LHCN-M2 (cell line): ENCODE data around the gene CHAF1A. TPM values are rescaled to one million over a fixed set of nuclear protein-coding genes. Genes with fewer than 3 reads are reported as not detected.

ENCODE experiments used
- DNase-seq: peaks from one replicate; pipeline ENCODE4 v3.0.0-alpha.2; 2012; ENCODE audit warnings: low read depth
- total RNA-seq: library from RNA; depleted of rRNA; stranded (reverse); fragments of >200 nt; gene quantifications from 2 replicates; pipeline ENCODE4 v1.2.3, GENCODE V29; 2014

Gene CHAF1A
- total RNA-seq, 1 experiment from 2014 or later, result 36.5 TPM

DNA sequence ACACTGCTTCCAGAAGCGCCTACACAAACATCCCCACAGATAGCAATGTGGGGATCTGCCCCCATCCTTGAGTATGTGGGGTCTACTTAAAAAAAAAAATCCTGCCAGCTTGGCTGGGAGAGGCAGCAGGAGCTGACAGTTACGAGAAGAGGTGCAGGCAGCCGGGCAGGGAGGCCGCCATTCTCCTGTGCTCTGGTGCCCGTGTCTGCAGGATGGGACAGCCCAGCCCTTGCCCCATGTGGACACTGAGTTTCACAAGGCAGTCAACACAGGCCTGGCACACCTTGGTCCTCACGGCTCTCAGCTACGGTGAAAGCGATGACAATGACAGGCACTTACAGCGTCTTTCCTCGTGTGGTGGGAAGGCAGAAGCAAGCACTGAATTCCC is 35.1 kb upstream of the CHAF1A start:
- DNase-seq, result no peak

DNA sequence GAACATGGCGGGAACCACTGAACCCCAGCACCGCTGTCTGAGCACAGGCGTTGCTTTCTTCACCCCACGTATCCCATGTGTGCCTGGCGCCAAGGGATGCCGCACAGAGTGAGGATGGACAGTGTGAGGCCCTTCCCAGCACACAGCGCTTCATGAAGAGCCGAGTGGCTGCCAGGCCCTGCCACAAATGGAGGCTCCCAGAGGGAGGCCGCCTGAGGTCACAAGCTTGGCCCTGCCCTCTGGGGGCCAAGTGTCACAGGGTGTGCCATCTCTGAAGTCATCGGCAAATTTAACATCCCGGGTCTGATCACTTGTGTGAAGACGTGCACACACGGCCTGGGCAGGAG is 34.7 kb upstream of the CHAF1A start:
- DNase-seq, result no peak

DNA sequence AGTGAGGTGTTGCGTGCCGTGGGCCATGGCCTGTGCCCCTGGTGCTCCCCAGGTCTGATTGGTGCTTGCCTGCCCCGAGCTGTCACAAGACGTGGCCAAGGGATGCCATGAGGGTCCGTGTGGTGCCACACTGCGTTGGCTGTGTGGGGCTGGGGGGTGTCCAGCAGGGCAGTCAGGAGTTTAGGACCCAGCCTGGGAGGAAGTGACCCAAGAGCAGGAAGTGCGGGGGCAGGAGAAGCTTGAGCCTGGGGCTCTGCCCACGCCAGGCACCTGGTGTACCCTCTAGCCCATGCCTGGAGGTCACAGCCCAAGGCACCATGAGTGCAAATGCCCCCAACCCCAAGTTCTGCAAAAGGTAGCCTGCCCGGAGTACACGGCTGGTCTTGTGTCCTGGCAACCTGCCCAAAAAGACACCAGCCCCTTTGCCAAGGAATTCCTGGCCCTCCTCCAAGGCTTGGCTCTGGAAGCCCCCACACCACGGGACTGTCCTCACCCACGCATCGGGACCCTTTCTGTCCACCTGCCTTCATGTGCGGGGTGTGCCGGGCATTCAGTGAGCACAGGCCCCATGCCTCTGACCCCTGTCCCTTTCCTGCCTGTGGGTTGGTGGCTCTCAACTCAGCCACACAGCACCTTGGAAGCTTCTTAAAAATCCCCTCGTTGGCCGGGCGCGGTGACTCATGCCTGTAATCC is 34.2 kb upstream of the CHAF1A start:
- no peak for DNase-seq

DNA sequence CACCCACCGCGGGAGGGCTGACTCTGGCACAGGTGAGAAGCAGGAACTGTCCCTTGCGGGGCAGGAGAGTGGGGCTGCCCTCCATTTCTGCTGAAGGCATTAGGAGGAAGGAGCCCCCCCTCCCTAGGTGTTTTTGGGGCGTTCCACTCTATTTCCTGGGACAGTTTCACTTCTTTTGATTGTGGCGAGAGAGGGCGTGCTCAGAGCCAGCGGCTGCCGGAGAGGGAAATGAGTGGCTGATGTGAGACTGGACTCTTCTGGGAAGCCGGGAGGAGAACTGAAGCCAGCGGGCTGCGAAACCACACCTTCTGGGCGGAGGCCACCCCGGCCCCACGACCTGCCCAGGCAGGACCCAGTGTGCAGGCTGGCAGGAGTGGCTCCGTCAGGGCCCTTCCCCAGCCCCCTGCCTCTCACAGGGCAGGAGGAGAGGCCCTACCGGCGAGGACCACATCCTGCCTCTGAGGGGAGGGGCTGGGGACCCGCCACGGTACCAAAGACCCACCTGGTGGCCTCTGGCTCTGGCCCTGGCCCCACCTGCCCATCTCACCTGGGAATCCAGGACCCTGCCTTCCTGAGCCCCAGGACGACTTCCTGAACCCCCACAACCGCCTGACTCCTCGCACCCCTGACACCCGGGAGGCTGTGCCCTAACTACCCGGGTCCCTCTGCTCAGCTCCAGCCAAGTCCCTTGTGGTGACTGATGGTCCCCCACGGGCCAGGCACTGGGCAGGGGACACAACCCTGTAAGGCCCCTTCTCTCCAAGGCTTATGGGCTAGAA is 33.1 kb upstream of the CHAF1A start:
- no peak for DNase-seq

DNA sequence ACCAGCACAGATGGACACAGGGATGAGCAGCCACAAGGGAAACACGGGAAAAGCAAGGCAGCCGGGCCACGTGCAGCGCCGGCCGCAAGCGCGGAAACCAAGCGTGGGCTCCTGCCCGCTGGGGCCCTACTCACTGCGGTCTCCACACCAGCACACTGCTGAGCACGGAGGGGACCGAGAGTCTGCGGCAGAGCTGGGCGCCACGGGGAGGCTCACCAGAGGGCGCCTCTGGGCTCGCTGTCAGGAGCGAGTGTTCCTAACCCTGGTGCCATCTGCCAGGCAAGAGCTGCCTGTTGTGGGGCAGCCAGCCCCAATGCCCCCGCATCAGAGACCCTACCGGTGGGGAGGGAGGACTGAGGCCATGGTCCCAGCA is 32.6 kb upstream of the CHAF1A start:
- no peak for DNase-seq

DNA sequence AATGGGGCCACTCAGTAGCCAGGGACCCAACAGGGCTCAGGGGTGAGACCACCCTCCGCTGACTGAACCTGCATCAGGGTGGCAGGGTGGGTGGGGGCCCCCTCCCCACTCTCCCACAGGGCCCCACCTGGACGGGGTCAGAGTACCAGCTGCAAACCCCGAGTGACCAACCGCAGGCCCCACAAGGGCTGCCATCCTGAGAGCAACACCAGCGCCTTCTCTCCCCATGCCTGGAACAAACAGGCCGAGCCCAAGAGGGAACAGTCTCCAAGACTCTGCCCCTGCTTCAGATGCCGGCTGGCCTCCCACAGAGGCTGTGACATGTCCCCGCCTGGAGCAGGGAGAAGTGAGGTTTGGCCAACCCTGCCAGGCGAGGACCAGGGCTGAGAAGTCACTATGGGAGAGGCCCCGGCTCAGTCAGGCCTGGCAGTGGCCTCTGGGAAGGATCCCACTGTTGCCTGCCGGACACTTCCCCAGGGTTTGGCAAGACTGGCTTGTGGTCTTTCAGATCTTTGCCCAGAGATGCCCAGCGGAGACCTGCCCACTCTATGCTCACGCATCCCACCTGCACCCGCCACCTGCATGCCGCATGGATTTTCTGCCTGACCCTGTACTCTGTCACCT is 31.9 kb upstream of the CHAF1A start:
- no peak for DNase-seq

DNA sequence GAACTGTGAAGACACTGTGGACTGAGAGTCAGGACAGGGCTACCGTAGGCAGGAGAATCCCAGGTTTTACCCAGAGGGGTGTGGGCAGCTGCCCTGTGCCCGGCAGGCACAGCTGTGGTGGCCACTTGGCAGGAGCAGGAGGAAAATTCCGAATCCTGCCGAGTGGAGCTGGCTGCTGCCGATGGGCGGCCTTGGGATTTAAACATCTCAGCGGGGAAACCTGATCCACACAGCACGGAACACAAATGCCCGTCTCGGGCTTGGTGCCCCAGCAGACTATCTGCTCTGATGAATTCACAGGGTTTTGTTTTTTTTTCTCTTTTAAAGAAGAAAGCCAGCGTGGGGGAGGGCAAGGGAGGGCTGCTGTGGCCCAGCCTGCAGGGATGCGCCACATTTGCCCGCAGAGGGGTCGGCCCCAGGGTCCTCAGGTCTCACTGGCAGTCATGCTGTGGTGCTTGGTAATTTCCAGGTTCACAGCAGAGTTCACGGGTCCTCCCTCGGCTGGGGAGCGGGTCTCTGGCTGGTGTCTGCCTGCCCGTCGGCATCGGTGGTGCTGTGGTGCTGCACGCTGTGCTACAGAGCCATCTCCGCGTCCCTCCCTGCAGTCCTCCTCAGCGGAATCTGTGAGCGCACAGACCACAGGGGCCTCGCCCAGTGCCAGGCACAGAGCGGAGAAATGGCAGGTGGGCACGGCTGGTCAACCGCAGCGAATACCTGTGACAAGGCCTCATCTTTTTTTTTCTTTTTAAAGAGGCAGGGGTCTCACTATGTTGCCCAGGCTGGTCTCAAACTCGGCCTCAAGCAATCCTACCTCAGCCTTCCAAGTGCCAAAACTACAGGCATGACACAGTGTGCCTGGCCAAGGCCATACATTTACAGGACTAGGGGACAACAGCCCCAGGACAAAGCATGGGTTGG is 30.9 kb upstream of the CHAF1A start:
- DNase-seq, result peak; percentile 90

DNA sequence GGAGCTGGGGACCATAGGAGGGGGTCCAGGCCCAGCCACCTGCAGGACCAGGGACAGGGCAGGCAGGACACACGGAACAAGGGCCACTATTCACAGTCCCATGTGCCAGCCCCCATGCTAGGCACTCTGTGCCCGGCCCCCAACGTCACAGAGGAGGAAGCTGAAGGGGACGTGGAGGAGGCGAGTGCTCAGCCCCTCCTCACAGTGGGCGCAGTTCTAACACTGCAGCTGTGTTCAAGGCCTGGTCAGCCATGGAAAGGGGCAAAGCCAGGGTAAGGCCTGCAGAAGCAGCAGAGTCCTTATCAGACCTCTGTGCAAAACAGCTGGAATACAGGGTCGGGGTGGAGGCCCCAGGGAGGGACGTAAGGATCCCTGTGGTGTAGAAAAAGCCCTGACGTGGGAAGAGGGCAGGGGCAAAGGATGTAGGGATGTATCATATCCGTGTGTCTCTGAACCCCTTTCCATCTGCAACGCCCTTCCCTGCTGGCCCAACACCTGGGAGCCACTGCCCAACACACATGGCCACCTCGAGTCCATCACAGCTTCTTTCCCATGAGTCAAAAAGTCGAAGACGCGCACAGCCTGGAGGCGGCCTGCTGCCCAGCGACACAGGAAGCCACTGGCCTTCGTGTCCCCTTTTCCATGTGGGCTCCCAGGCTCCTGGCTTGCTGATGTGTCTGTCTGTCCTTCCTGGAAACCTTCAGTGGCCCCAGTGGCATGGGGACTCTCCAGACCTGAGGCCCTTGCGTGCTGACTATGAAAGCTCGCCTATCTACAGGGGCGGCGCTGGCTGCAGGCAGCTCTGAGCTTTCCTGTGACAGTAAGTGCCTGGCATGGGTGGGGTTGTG is 30.1 kb upstream of the CHAF1A start:
- DNase-seq, result no peak

DNA sequence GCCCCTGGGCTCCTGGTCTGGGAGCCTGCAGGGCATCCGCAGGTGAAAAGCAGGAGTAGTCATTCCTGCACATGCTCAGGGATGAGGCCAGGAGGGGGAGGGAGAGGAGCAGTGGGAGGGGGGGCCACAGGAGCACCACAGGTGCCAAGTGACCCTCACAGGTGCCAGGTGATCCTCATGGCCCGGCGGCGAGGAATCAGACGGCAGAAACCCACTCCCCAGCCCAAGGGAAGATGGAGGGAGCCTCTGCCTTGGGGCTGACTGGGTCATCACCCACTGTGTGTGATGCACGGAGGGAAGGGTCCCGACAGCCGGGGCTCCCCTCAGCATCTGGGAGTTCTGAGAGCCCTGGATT is 29.4 kb upstream of the CHAF1A start:
- DNase-seq, result no peak

DNA sequence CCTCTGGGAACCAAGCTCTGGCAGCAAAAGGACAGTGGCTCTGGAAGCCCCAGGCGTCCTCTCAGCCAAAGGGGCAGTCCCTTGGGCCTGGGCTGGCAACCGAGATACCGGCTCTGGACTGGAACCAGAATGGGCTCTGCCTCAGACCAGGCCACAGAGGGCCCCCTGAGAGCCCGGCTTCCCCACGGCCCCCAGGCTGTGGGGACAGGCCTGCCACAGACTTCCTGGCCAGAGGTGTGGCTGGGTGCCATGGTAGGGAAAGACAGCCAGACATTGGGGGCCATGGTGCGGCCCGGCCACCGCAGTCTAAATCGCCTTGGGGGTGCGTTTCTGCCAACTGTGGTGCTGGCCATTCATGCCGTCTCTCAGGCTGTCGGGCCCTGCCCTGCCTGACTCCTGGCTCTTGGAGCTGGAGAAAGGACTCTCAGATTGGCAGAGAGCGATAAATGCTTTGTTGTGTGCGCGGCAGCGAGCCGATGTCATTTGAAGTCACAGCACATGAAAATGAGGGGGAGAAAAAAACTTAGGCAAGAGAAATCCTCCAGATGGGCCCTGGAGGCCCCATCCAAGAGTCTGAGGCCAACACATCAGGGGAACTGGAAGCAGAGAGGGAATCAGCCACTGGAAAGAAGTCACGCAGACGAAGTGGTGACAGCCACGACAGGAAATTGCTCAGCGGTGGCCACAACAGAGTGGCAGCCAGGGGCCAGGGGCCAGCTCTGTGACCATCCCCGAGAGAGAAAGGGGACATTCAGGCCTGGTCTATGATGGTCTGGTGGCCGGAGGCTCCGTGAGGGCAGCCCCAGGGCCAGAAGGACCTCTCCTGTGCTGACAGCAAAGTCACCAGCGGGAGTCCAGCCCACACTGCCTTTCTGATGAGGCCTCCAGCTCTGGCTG is 28.6 kb upstream of the CHAF1A start:
- DNase-seq, result no peak

DNA sequence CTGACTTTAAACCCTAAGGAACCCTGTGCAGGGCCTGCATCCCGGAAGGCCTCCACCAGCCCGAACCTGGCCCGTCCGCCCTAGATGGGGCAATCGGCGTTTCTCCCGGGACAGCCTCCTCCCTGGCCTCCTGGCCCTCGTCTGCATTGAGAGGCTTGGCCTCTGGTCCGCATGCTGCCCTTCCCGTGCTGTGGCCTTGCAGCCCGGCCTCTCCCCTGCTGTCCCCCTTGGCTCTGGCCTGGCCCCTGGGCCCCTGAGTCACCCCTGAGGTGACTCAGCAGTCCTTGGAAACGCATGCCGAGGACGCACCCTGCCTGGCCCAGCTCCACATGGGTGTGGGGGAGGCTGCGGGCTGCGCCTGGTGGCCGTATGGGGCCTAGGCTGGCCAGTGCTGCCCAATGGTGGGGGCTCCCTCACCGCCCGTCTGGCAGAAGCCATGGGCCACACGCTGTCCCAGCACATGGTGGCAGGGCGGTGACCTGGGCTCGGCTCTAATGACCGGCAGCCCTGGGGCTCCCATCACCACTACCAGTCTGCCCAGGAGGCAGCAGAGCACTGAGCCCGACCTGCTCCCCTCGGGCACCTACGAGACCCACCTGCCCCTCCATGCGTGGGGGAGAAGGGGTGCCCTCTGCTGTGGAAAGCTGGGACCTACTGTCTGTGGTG is 27.8 kb upstream of the CHAF1A start:
- DNase-seq, result peak; percentile 95

DNA sequence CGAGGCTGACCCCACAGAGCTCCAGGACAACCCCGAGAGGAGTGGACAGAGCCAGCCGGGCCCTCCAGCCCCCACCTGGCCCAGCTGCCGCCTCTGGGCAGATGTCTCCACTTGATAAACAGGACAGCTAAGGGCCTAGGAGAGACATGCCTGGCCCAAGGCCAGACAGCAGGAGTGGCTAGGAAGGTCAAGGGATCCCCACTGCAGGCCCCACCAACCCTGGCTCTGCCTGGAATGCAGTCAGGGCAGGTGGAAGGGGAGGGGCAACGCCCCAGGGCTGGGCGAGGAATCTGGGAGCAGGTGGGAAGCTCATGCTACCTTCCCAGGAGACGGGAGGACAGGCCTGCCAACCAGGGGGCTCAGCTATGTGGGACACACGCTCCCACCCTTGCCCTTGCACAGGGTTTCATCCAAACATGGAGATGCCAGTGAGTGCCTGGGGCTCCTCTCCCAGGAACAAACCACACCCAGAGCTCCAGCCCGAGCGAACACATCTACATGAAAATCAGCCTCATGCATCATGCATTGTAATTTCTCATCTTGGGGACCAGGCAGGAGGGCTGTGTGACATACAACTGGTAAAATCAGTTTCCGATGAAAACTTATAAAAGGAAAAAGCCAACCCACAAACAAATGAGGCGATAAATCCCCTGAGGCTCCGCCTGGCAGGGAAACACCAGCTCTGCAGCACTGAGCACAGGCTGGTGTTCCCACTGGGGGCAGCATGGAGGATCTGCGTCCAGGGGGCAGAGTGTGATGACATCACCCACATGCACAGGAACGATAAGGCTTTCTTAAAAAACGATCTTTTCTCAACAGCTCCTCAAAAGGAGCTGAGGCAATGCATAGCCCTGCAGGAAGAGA is 27.0 kb upstream of the CHAF1A start:
- DNase-seq, result peak; percentile 89

DNA sequence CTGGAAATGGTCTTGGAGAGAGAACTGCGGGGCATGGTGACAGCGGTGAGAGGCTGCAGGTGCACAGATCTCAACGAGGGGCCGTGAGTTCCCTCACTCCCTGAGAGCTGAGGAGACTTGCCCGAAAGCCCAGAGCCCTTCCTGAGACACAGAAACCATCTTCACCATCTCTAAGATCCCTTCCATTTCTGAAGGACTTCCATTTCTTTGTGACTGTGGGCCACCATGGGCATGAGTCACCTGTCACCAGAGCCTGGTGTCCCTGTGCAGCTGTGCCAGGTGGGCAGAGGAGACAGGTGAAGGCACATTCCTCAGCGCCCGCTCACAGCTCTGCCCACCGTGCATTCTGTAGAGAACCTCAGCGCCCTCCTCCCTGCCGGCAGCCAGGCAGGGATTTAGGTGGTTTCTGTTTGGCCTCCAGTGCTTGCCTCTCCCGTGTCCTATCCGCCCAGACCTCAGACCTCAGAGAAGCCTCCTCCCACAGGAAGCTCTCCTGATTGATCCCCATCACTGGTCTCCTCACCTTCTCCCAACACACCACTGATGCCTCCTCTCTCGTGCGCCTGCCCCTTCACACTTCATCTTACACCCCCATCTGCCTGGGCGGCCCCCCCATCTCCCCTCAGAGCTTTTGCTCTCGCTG is 26.3 kb upstream of the CHAF1A start:
- DNase-seq, result no peak

DNA sequence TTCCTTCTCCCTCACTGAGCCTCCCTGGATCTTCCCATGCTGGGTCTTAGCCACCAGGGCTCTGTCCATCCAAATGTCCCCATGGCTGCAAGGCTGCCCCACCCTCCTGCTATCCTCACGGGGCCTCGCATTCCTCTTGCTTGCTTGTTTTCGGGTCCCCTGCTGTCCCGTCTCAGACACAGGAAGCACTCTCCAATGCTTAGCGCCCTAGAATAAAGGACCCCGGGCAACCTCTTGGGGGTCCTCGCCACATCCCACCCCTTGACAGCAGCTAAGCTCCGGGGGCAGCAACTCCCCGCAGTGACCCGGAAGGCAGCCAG is 25.8 kb upstream of the CHAF1A start:
- DNase-seq, result no peak

DNA sequence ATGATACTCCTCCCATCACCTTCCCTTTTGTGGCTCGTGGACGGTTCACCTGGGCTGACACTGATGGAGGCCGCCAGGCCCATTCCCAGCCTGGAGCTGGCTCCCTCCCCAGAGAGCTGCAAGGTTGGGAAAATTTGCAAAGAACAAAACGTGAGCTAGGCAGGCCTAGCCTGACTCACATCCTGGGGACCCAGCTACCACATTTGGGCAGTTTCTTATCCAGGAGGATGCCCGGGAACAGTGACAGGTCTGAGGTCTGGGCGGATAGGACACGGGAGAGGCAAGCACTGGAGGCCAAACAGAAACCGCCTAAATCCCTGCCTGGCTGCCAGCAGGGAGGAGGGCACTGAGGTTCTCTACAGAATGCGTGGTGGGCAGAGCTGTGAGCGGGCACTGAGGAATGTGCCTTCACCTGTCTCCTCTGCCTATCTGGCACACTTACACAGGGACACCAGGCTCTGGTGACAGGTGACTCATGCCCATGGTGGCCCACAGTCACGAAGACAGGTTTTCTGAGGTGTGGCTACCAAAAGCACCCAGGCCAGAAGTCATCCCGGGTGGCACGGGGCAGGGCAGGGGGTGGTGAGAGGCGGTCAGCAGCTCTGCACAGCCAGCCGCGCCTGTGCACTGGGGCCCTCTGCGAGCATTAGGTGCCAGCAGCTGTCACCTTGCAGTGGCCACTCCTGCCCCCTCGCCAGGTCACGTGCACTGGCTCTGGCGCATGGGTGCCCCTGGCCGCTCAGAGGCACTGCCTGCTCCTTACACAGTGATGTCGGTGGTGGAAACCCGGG is 25.3 kb upstream of the CHAF1A start:
- DNase-seq, result peak; percentile 85

DNA sequence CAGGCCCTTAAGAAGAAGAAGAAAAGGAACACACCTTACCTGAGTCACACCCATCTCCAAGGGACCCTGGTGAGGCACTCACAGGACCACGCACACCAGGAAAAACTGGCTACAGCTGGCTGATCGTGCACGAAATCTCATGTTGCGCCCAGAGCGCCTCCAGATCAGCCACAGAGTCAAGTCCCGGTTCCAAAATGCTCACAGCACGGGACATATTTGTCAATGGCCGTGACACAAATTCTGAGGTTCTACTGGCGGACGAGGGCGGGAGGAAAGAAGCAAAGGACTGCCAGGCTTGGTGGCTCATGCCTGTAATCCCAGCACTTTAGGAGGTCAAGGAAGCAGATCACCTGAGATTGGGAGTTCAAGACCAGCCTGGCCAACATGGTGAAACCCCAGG is 23.6 kb upstream of the CHAF1A start:
- DNase-seq, result no peak
